ENCODE measurements around the gene WDR7.

GRCh38 chr18:56672391-56672790 is 21.2 kb downstream of the WDR7 start:
- TF ChIP-seq MAX (IDR thresholded peaks at IDR 0.05) (no peak), EZH2 (IDR thresholded peaks at IDR 0.05) (no peak), CTCF (IDR thresholded peaks at IDR 0.05 in 2 of 3, conservative IDR thresholded peaks at IDR 0.05 in 1 of 3; ENCODE audit: borderline replicate concordance in 1 of 3, insufficient read depth in 1 of 3, low read depth in 2 of 3, low read length in 2 of 3) (no peak), ATF3 (IDR thresholded peaks at IDR 0.05) (no peak), POLR2AphosphoS5 (IDR thresholded peaks at IDR 0.05; ENCODE audit: low read depth, low read length) (no peak), POLR2A (IDR thresholded peaks at IDR 0.05; ENCODE audit: borderline replicate concordance, extremely low read depth, insufficient read depth, insufficient read length) (no peak), YY1 (IDR thresholded peaks at IDR 0.05; ENCODE audit: extremely low read depth, insufficient replicate concordance, low read depth, low read length) (no peak), CBX3 (IDR thresholded peaks at IDR 0.05; ENCODE audit: low read depth) (no peak), SIN3A (IDR thresholded peaks at IDR 0.05; ENCODE audit: low read depth) (no peak), ELF1 (IDR thresholded peaks at IDR 0.05; ENCODE audit: borderline replicate concordance, low read depth) (no peak), JUND (IDR thresholded peaks at IDR 0.05) (no peak), ZFX (IDR thresholded peaks at IDR 0.05) (no peak), TCF7L2 (IDR thresholded peaks at IDR 0.05; ENCODE audit: borderline replicate concordance, extremely low read depth, insufficient read depth, insufficient read length) (no peak), EZH2phosphoT487 (IDR thresholded peaks at IDR 0.05; ENCODE audit: borderline replicate concordance) (no peak)
